Measurements from ENCODE around the gene ZNF75A.

The ZNF75A gene

GRCh38 chr16:3282730-3283542 lies 22.4 kb upstream of the ZNF75A start, which contains the start of gene ZNF263 (continued):
- TF ChIP-seq ATF2 (tag by site-specific recombination; IDR thresholded peaks at IDR 0.05; ENCODE audit: low read depth) (no peak), ZNF600 (tag by site-specific recombination; IDR thresholded peaks at IDR 0.05) (no peak), SETDB1 (IDR thresholded peaks at IDR 0.05; ENCODE audit: insufficient read length, low read length) (no peak), ZNF2 (tag by site-specific recombination; IDR thresholded peaks at IDR 0.05) (peak; percentile 47; the same call in 1 of the 2 replicates), ZBTB8A (tag by site-specific recombination; IDR thresholded peaks at IDR 0.05) (peak; percentile 82), KLF1 (tag by site-specific recombination; IDR thresholded peaks at IDR 0.05) (peak; percentile 72; the same call in 1 of the 2 replicates), ZNF37A (tag by site-specific recombination; IDR thresholded peaks at IDR 0.05) (no peak), ZNF623 (tag by site-specific recombination; IDR thresholded peaks at IDR 0.05) (no peak), ZNF132 (tag by site-specific recombination; IDR thresholded peaks at IDR 0.05; ENCODE audit: borderline replicate concordance) (no peak), ZNF677 (tag by site-specific recombination; IDR thresholded peaks at IDR 0.05) (no peak), ZNF544 (tag by site-specific recombination; IDR thresholded peaks at IDR 0.05) (no peak), ZNF24 (tag by site-specific recombination; IDR thresholded peaks at IDR 0.05) (peak; percentile 77), ZNF701 (tag by site-specific recombination; IDR thresholded peaks at IDR 0.05) (no peak), ZNF792 (tag by site-specific recombination; IDR thresholded peaks at IDR 0.05) (no peak), ZFP37 (tag by site-specific recombination; IDR thresholded peaks at IDR 0.05) (0 out of 2 replicates have a peak, but pooled peaks have one; percentile 16), ZIC2 (tag by site-specific recombination; IDR thresholded peaks at IDR 0.05) (peak; percentile 7; the same call in 1 of the 2 replicates), KLF16 (tag by site-specific recombination; IDR thresholded peaks at IDR 0.05) (no peak; the same call in 1 of the 2 replicates), BCL11B (tag by site-specific recombination; IDR thresholded peaks at IDR 0.05; ENCODE audit: low read depth) (peak; percentile 63; the same call in 1 of the 2 replicates), ZNF530 (tag by site-specific recombination; IDR thresholded peaks at IDR 0.05; ENCODE audit: low read depth) (no peak), ZNF707 (tag by site-specific recombination; IDR thresholded peaks at IDR 0.05) (no peak), ZBTB44 (tag by site-specific recombination; IDR thresholded peaks at IDR 0.05) (0 out of 2 replicates have a peak, but pooled peaks have one; percentile 35), SP3 (tag by site-specific recombination; IDR thresholded peaks at IDR 0.05) (peak; percentile 87), ZNF704 (tag by site-specific recombination; IDR thresholded peaks at IDR 0.05) (no peak), ZNF214 (tag by site-specific recombination; IDR thresholded peaks at IDR 0.05; ENCODE audit: borderline replicate concordance) (no peak), SP7 (tag by site-specific recombination; IDR thresholded peaks at IDR 0.05) (peak; percentile 74), ZNF777 (tag by site-specific recombination; IDR thresholded peaks at IDR 0.05; ENCODE audit: borderline replicate concordance) (peak; percentile 79; the same call in 1 of the 2 replicates), ZNF138 (tag by site-specific recombination; IDR thresholded peaks at IDR 0.05; ENCODE audit: borderline replicate concordance) (no peak), ZNF157 (tag by site-specific recombination; IDR thresholded peaks at IDR 0.05) (no peak), ZNF510 (tag by site-specific recombination; IDR thresholded peaks at IDR 0.05; ENCODE audit: insufficient replicate concordance) (no peak), ZNF548 (tag by site-specific recombination; IDR thresholded peaks at IDR 0.05) (no peak), ZBTB17 (tag by site-specific recombination; IDR thresholded peaks at IDR 0.05) (peak; percentile 97), ZFP41 (tag by site-specific recombination; IDR thresholded peaks at IDR 0.05; ENCODE audit: borderline replicate concordance) (no peak), ZNF335 (tag by site-specific recombination; conservative IDR thresholded peaks at IDR 0.05) (peak; percentile 84), ZSCAN23 (tag by site-specific recombination; IDR thresholded peaks at IDR 0.05) (no peak), ZSCAN30 (tag by site-specific recombination; IDR thresholded peaks at IDR 0.05) (peak; percentile 78; the same call in 1 of the 2 replicates), ZNF292 (tag by site-specific recombination; IDR thresholded peaks at IDR 0.05; ENCODE audit: borderline replicate concordance, low read depth) (no peak), SP2 (tag by site-specific recombination; IDR thresholded peaks at IDR 0.05) (peak; percentile 94), ZNF391 (tag by site-specific recombination; IDR thresholded peaks at IDR 0.05; ENCODE audit: borderline replicate concordance, low read depth) (no peak; the same call in 1 of the 2 replicates)

Data from HEK293 (cell line).